Karpas-422 (cell line): ENCODE results near the gene PARN. TPM values are rescaled to one million over a fixed set of nuclear protein-coding genes. Genes with fewer than 3 reads are reported as not detected.
A peak's percentile ranks its signal among the peaks of the same experiment; 100 is the strongest.
"Not testable (repeated sequence)": the region's sequence is repeated elsewhere in the genome, so short reads cannot be mapped to it uniquely, and the experiment has no call there.

Source experiments
- DNase-seq: peaks from one replicate; pipeline ENCODE4 v3.0.0-alpha.2; 2015
- H2AFZ ChIP-seq: fragments of 200-600 bp; sonication (generic); 2 replicates; pipeline ENCODE4 v1.6.1; 2014; ENCODE audit warnings: antibody characterized with exemption, low read length, mixed read lengths
- H3K27ac ChIP-seq: fragments of 200-600 bp; sonication (generic); 2 replicates; pipeline ENCODE4 v1.5.1; 2014; ENCODE audit warnings: mild to moderate bottlenecking, low read length, moderate library complexity
- H3K27me3 ChIP-seq: fragments of 200-600 bp; sonication (generic); 2 replicates; pipeline ENCODE4 v1.6.1; 2014; ENCODE audit warnings: low read length, mixed read lengths
- H3K36me3 ChIP-seq: fragments of 200-600 bp; sonication (generic); 2 replicates; pipeline ENCODE4 v1.6.1; 2014; ENCODE audit warnings: low read length, mixed read lengths; ENCODE audit not compliant: insufficient read depth
- H3K4me1 ChIP-seq: fragments of 200-600 bp; sonication (generic); 2 replicates; pipeline ENCODE4 v1.6.1; 2014; ENCODE audit warnings: mild to moderate bottlenecking, low read length, mixed read lengths
- H3K4me2 ChIP-seq: fragments of 200-600 bp; sonication (generic); 2 replicates; pipeline ENCODE4 v1.6.1; 2014; ENCODE audit warnings: low read length, low read depth, mild to moderate bottlenecking; ENCODE audit not compliant: poor library complexity, severe bottlenecking
- H3K4me3 ChIP-seq: fragments of 200-600 bp; sonication (generic); 2 replicates; pipeline ENCODE4 v1.5.1; 2014; ENCODE audit warnings: mild to moderate bottlenecking, antibody characterized with exemption, low read length, mixed read lengths
- H3K79me2 ChIP-seq: fragments of 200-600 bp; sonication (generic); 2 replicates; pipeline ENCODE4 v1.6.1; 2014; ENCODE audit warnings: mild to moderate bottlenecking, low read length, mixed read lengths
- H3K9ac ChIP-seq: fragments of 200-600 bp; sonication (generic); 2 replicates; pipeline ENCODE4 v1.6.0; 2014; ENCODE audit warnings: low read length
- H3K9me2 ChIP-seq: fragments of 200-600 bp; sonication (generic), shearing (Covaris generic); replicated peaks from 2 replicates; pipeline ENCODE4 v1.6.0; 2014; ENCODE audit warnings: mild to moderate bottlenecking, low read length, moderate library complexity; ENCODE audit not compliant: insufficient read depth
- H3K9me3 ChIP-seq: fragments of 300-700, 200-600 bp; sonication (generic); 2 replicates; pipeline ENCODE4 v1.6.1; 2014; ENCODE audit warnings: low read length, mixed read lengths
- H4K20me1 ChIP-seq: fragments of 200-600 bp; sonication (generic); 2 replicates; pipeline ENCODE4 v1.6.1; 2014; ENCODE audit warnings: mild to moderate bottlenecking, antibody characterized with exemption, low read length, low read depth; ENCODE audit not compliant: insufficient read depth
- total RNA-seq: library from RNA; depleted of rRNA; stranded (reverse); fragments of >200 nt; shearing (Covaris generic); gene quantifications from 2 replicates; pipeline ENCODE4 v1.2.3, GENCODE V29; 2014; ENCODE audit warnings: low replicate concordance

The PARN gene
- total RNA-seq, 1 experiment from 2014 or later: 90.9 TPM

DNA sequence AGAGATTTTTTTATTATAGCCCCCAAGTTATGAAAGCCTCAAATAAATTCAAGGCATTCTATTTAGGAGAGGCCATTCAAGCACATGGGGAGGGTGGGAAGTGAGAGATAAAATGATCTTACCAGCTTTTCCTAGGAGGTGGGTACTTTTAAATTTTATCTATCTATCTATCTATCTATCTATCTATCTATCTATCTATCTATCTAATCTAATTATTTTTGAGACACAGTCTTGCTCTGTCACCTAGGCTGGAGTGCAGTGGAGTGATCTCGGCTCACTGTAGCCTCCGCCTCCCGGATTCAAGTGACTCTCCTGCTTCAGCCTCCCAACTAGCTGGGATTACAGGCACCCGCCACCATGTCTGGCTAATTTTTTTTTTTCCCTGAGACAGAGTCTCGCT, 182.3 kb downstream of the PARN start:
- no peak overlapping the region for H2AFZ ChIP-seq
- H3K4me2 ChIP-seq: no peak overlapping the region

DNA sequence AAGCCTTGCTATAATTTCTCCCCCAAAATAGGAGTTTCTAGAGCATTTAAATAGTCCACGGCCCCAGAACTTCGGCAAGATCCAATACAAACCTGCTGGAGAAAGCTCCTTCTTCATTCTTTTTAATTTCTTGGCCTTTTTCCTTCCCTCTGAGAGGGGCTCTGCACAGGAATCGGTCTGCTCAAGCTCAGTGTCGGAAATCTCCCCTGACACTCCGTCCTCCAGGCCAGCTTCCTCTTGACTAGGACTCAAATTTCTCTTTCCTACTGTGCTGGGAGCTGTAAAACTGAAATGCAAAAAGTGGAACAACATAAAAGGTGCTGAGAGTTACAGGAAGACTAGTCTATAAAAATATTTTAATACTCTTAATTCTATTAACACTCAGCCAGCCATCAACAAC, 183.3 kb downstream of the PARN start:
- Histone ChIP-seq H3K27ac (no peak overlapping the region), H3K4me1 (peaks cover 22% of the 10 kb centered on the region), H4K20me1 (no peaks in the 10 kb centered on the region), H3K9me2 (no peaks in the 10 kb centered on the region), H3K79me2 (no peaks in the 10 kb centered on the region), H3K4me2 (no peak overlapping the region), H3K27me3 (no peaks in the 10 kb centered on the region), H3K4me3 (no peak overlapping the region), H2AFZ (no peak overlapping the region), H3K9me3 (no peaks in the 10 kb centered on the region), H3K9ac (no peak overlapping the region), H3K36me3 (no peaks in the 10 kb centered on the region)
- no peak for DNase-seq

More for the DNA sequence above, 182.3 kb downstream of the PARN start:
- Histone ChIP-seq H3K27me3 (no peaks in the 10 kb centered on the region), H3K9me3 (no peaks in the 10 kb centered on the region), H3K4me3 (no peak overlapping the region), H3K9ac (no peak overlapping the region), H3K4me1 (peaks cover 22% of the 10 kb centered on the region), H3K79me2 (no peaks in the 10 kb centered on the region), H3K9me2 (no peaks in the 10 kb centered on the region), H3K27ac (no peak overlapping the region), H4K20me1 (no peaks in the 10 kb centered on the region), H3K36me3 (no peaks in the 10 kb centered on the region)
- DNase-seq: no peak

DNA sequence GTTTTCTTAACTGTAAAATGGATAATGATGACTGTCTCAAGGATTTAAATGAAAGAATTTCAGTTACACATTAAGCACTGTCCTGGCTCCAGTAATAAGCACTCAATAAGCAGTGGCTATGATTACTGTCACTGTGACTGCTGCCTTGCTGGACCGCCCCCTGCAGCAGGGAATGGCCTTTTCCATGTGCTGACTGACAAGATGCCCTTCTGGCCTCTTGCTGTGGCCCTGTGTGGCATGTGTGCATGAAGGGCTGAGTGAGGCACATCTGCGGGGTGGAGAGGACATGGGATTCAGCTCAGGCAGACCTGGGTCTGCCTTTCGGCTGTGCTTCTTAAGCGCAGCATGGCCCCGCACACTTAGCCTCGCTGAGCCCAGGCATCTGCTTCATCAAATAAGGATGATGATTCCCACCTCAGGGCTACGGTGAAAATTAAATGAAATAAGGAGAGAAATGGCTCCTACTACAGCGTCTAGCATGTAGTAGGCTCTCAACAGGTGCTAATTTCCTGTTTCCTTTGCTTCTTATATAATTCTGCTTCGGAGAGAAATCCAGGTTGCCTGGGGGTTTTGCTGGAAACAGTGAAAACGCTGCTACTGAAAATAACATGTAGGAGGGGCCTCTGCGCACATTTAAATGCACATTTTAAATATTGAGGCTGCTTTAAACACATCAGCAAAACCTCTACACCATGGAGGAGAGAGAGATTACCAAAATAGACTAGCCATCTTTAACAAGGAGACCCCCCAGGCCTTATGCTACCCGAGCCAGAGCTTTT, 183.9 kb downstream of the PARN start:
- Histone ChIP-seq H3K9me2 (no peaks in the 10 kb centered on the region), H3K9me3 (no peaks in the 10 kb centered on the region), H3K27me3 (no peaks in the 10 kb centered on the region), H3K79me2 (no peaks in the 10 kb centered on the region), H3K9ac (no peak overlapping the region), H2AFZ (no peak overlapping the region), H3K27ac (no peak overlapping the region), H3K36me3 (no peaks in the 10 kb centered on the region), H4K20me1 (no peaks in the 10 kb centered on the region), H3K4me1 (peaks cover 22% of the 10 kb centered on the region), H3K4me3 (no peak overlapping the region), H3K4me2 (no peak overlapping the region)
- DNase-seq: no peak

DNA sequence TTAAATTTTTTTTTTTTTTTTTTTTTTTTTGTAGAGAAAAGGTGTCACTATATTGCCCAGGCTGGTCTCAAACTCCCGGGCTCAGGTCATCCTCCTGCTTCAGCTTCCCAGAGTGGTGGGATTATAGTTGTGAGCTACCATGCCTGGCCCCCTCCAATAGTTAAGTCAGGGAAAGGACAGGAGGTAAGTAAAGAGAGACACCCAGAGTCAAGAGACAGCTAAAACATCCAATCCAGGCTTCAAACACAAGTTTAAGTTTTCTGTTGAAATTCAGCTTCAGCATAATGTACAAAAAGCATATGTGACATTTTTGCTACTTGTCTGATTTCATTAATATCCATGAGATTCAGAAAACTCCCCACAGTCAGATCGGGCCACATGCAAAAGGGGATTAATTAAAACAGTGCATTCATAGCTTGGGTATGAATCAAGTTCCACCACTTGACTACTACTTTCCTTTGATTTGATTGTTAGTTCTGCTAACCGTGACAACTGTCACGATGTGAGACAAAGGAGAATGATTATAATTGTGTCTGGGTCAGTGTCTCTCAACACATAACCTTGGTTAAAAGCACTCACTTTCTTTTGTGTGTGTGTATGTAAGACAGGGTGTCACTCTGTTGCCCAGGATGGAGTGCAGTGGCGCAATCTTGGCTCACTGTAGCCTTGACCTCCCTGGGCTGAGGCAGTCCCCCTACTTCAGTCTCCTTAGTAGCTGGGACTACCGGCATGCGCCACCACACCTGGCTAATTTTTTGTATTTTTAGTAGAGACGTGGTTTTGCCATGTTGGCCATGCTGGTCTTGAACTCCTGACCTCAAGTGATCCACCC, 184.9 kb downstream of the PARN start:
- Histone ChIP-seq H3K9me2 (no peaks in the 10 kb centered on the region), H3K4me2 (peak overlapping the region; percentile 24), H3K79me2 (no peaks in the 10 kb centered on the region), H3K4me3 (no peak overlapping the region), H3K9me3 (no peaks in the 10 kb centered on the region), H3K36me3 (no peaks in the 10 kb centered on the region), H3K27ac (peak overlapping the region; percentile 43), H3K4me1 (peaks cover 22% of the 10 kb centered on the region), H3K27me3 (no peaks in the 10 kb centered on the region), H4K20me1 (no peaks in the 10 kb centered on the region), H3K9ac (no peak overlapping the region), H2AFZ (no peak overlapping the region)
- DNase-seq: peak; percentile 53

DNA sequence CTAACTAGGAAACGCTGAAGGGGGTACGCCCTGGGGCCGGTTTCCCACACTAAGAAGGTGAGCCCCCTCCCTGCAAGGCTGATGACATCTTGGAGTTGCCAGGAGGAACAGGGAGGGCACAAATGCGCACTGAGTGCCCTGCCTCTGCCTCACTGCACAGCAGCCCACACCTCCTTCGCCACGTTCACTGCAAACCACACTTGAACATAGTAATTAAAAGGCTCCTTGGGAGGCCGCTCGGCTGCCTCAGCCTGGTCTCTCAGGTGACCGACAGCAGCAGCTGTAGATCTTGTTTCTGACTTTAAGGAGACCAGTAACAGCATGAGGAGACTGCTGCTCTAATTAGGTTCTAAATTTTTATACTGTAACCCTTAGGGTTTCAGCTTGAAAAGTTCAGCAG, 188.5 kb downstream of the PARN start:
- H3K27me3 ChIP-seq, H3K4me2 ChIP-seq, DNase-seq, H3K9me3 ChIP-seq, H3K9ac ChIP-seq, H3K36me3 ChIP-seq, H4K20me1 ChIP-seq, H3K4me3 ChIP-seq, H2AFZ ChIP-seq, H3K9me2 ChIP-seq, H3K79me2 ChIP-seq, H3K27ac ChIP-seq: not testable (repeated sequence)
- H3K4me1 ChIP-seq: peaks cover 22% of the 10 kb centered on the region

DNA sequence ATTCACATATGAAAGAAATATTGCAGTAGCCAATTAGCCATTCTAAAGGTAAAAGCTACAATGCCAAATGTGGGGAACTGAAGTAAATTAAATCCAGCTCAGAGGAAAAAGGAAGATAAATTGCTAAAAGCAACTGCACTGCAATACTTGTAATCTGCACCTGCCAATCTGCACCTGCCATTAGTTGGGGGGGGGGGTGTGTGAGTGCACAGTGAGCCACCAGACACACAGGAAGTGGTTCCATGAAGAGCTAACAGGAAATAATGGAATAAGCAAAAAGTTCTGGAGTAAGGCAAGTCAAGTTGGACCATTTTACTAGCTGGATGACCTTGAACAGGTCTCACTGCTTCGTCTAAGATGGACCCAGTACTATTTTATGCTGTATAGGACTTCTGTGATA, 191.8 kb downstream of the PARN start:
- no peaks in the 10 kb centered on the region for H3K9me2 ChIP-seq
- H3K79me2 ChIP-seq: no peaks in the 10 kb centered on the region
- H3K4me3 ChIP-seq: no peak overlapping the region
- H3K27me3 ChIP-seq: no peaks in the 10 kb centered on the region
- no peaks in the 10 kb centered on the region for H4K20me1 ChIP-seq
- no peak overlapping the region for H3K9ac ChIP-seq
- no peaks in the 10 kb centered on the region for H3K9me3 ChIP-seq
- H3K4me1 ChIP-seq: no peaks in the 10 kb centered on the region
- no peaks in the 10 kb centered on the region for H3K36me3 ChIP-seq
- no peak overlapping the region for H3K4me2 ChIP-seq
- H3K27ac ChIP-seq: no peak overlapping the region
- no peak overlapping the region for H2AFZ ChIP-seq
- DNase-seq: no peak

DNA sequence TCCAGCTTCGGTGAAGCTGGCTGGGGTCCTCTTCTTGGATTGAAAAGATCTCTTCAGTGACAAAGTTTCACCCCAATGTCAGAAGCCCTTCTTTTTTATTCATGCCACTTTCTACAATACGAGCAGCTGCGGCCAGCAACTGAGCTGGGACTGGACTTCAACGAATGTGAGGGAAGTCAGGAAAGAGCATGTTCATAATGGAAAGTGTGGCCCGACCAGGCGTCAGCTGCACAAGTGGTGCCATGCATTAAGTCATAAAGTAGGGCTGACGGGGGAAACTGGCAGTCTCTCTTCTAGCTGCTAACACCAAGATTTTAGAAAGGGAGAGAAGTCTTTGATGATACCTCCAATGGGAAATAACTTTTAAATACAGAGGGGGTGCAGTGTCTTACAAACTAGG, 192.6 kb downstream of the PARN start:
- Histone ChIP-seq H3K79me2 (no peaks in the 10 kb centered on the region), H3K4me2 (no peak overlapping the region)
- no peak for DNase-seq

DNA sequence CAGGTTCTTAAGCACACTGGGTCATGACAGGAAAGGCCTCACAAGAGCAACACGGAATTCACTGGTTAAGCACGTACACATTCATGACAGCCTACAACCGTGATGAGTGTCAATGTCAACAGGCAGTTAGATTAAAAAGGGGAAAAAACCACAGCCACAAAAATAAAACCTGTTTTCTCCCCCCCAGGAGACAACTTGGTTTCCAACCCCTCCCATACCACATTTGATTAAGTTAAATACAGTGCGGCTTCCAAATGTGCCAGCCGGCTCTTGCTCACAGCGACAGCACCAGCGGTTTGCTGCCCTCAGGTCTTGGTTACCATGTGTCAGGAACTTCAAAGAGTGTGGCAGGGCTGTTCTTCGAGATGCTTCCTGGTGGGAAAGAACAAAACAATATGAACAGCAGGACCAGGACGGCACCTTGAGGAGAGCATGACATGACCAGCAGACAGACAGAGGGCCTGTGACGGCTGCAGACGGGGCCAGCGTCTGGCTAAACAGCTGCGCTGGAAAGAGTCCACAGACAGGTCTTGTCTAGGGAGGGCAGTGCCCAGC, 193.6 kb downstream of the PARN start:
- no peak overlapping the region for H3K27ac ChIP-seq
- H2AFZ ChIP-seq: no peak overlapping the region
- no peak for DNase-seq
- H3K27me3 ChIP-seq: no peaks in the 10 kb centered on the region
- no peak overlapping the region for H3K9ac ChIP-seq
- no peaks in the 10 kb centered on the region for H4K20me1 ChIP-seq
- H3K4me2 ChIP-seq: no peak overlapping the region
- no peaks in the 10 kb centered on the region for H3K79me2 ChIP-seq
- no peak overlapping the region for H3K4me3 ChIP-seq
- no peaks in the 10 kb centered on the region for H3K9me3 ChIP-seq
- no peaks in the 10 kb centered on the region for H3K9me2 ChIP-seq
- no peaks in the 10 kb centered on the region for H3K36me3 ChIP-seq
- no peaks in the 10 kb centered on the region for H3K4me1 ChIP-seq

More for the DNA sequence above, 192.6 kb downstream of the PARN start:
- H3K9me2 ChIP-seq: no peaks in the 10 kb centered on the region
- no peaks in the 10 kb centered on the region for H3K9me3 ChIP-seq
- H4K20me1 ChIP-seq: no peaks in the 10 kb centered on the region
- H3K27ac ChIP-seq: no peak overlapping the region
- H3K27me3 ChIP-seq: no peaks in the 10 kb centered on the region
- no peaks in the 10 kb centered on the region for H3K4me1 ChIP-seq
- H3K36me3 ChIP-seq: no peaks in the 10 kb centered on the region
- H2AFZ ChIP-seq: no peak overlapping the region
- H3K4me3 ChIP-seq: no peak overlapping the region
- H3K9ac ChIP-seq: no peak overlapping the region
